HEK293 (cell line): Measurements from ENCODE around the gene LRRC26.

Source experiments
- HIC1 ChIP-seq: fragments of 450-650 bp; formaldehyde crosslinking; IDR thresholded peaks from 2 replicates; pipeline ENCODE4 v1.5.1; 2016; ENCODE audit warnings: missing biosample characterization, missing genetic modification characterization
- KLF1 ChIP-seq: fragments of 450-650 bp; formaldehyde crosslinking; IDR thresholded peaks from 2 replicates; pipeline ENCODE4 v1.5.1; 2016; ENCODE audit warnings: missing biosample characterization, missing genetic modification characterization
- KLF7 ChIP-seq: fragments of 450-650 bp; formaldehyde crosslinking; IDR thresholded peaks from 2 replicates; pipeline ENCODE4 v1.5.1; 2016; ENCODE audit warnings: missing biosample characterization, missing genetic modification characterization, borderline replicate concordance
- MEIS1 ChIP-seq: sonication (generic); formaldehyde crosslinking; IDR thresholded peaks from 2 replicates; pipeline ENCODE4 v1.8.1; 2022; ENCODE audit warnings: missing genetic modification reagents, mild to moderate bottlenecking, borderline replicate concordance
- TRIM28 ChIP-seq: IDR thresholded peaks from 2 replicates; pipeline ENCODE4 v1.6.1; 2011; ENCODE audit warnings: low read length, control low read depth, borderline replicate concordance
- ZBTB21 ChIP-seq: fragments of 450-650 bp; formaldehyde crosslinking; IDR thresholded peaks from 2 replicates; pipeline ENCODE4 v1.5.1; 2017; ENCODE audit warnings: missing biosample characterization, missing genetic modification characterization
- ZNF138 ChIP-seq: fragments of 450-650 bp; formaldehyde crosslinking; IDR thresholded peaks from 2 replicates; pipeline ENCODE4 v1.5.1; 2016; ENCODE audit warnings: missing biosample characterization, missing genetic modification characterization, borderline replicate concordance
- ZNF223 ChIP-seq: fragments of 450-650 bp; formaldehyde crosslinking; IDR thresholded peaks from 2 replicates; pipeline ENCODE4 v1.5.1; 2016; ENCODE audit warnings: missing biosample characterization, missing genetic modification characterization
- ZNF416 ChIP-seq: fragments of 450-650 bp; formaldehyde crosslinking; IDR thresholded peaks from 2 replicates; pipeline ENCODE4 v1.5.1; 2016; ENCODE audit warnings: missing biosample characterization, missing genetic modification characterization
- ZNF610 ChIP-seq: fragments of 450-650 bp; formaldehyde crosslinking; IDR thresholded peaks from 2 replicates; pipeline ENCODE4 v1.5.1; 2016; ENCODE audit warnings: missing biosample characterization, missing genetic modification characterization, borderline replicate concordance
- ZNF645 ChIP-seq: fragments of 450-650 bp; formaldehyde crosslinking; IDR thresholded peaks from 2 replicates; pipeline ENCODE4; 2016; ENCODE audit warnings: missing biosample characterization, missing genetic modification characterization
- ZNF768 ChIP-seq: fragments of 450-650 bp; formaldehyde crosslinking; IDR thresholded peaks from 2 replicates; pipeline ENCODE4 v1.5.1; 2018; ENCODE audit warnings: missing biosample characterization, mild to moderate bottlenecking, missing genetic modification characterization
- TF ChIP-seq, protein P1 (sequence below): fragments of 450-650 bp; formaldehyde crosslinking; IDR thresholded peaks from 2 replicates; pipeline ENCODE4 v1.5.1; 2016; ENCODE audit warnings: missing biosample characterization, missing genetic modification characterization
- TF ChIP-seq, protein P2 (sequence below): fragments of 450-650 bp; formaldehyde crosslinking; IDR thresholded peaks from 2 replicates; pipeline ENCODE4 v1.5.1; 2016; ENCODE audit warnings: missing biosample characterization, missing genetic modification characterization

DNA sequence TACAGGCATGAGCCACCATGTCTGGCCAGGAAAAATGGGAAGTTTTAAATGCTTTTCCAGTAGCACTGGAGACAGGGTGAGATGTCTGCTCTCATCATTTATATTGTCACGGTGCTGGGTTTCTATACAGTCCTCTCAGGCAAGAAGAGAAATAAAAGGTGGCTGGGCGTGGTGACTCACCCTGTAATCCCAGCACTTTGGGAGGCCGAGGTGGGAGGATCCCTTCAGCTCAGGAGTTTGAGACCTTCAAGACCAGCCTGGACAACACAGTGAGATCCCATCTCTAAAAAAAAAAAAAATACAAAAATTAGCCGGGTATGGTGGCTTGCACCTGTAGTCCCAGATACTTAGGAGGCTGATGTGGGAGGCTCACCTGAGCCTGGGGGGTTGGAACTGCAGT lies 35.7 kb downstream of the LRRC26 start:
- TF ChIP-seq HIC1 (tag by site-specific recombination) (no peak), ZNF416 (no peak), ZNF223 (no peak), ZNF768 (tag by site-specific recombination) (no peak), ZNF138 (tag by site-specific recombination) (no peak), TRIM28 (no peak), ZBTB21 (tag by site-specific recombination) (no peak), ZNF645 (no peak), KLF7 (no peak), ZNF610 (tag by site-specific recombination) (no peak), KLF1 (tag by site-specific recombination) (no peak), MEIS1 (CRISPR knock-in tag) (no peak)
- TF ChIP-seq, protein P1, sequence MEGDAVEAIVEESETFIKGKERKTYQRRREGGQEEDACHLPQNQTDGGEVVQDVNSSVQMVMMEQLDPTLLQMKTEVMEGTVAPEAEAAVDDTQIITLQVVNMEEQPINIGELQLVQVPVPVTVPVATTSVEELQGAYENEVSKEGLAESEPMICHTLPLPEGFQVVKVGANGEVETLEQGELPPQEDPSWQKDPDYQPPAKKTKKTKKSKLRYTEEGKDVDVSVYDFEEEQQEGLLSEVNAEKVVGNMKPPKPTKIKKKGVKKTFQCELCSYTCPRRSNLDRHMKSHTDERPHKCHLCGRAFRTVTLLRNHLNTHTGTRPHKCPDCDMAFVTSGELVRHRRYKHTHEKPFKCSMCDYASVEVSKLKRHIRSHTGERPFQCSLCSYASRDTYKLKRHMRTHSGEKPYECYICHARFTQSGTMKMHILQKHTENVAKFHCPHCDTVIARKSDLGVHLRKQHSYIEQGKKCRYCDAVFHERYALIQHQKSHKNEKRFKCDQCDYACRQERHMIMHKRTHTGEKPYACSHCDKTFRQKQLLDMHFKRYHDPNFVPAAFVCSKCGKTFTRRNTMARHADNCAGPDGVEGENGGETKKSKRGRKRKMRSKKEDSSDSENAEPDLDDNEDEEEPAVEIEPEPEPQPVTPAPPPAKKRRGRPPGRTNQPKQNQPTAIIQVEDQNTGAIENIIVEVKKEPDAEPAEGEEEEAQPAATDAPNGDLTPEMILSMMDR (tag by site-specific recombination): no peak
- TF ChIP-seq, protein P2, sequence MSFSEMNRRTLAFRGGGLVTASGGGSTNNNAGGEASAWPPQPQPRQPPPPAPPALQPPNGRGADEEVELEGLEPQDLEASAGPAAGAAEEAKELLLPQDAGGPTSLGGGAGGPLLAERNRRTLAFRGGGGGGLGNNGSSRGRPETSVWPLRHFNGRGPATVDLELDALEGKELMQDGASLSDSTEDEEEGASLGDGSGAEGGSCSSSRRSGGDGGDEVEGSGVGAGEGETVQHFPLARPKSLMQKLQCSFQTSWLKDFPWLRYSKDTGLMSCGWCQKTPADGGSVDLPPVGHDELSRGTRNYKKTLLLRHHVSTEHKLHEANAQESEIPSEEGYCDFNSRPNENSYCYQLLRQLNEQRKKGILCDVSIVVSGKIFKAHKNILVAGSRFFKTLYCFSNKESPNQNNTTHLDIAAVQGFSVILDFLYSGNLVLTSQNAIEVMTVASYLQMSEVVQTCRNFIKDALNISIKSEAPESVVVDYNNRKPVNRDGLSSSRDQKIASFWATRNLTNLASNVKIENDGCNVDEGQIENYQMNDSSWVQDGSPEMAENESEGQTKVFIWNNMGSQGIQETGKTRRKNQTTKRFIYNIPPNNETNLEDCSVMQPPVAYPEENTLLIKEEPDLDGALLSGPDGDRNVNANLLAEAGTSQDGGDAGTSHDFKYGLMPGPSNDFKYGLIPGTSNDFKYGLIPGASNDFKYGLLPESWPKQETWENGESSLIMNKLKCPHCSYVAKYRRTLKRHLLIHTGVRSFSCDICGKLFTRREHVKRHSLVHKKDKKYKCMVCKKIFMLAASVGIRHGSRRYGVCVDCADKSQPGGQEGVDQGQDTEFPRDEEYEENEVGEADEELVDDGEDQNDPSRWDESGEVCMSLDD (tag by site-specific recombination): no peak
